ENCODE data around the gene CCR7. TPM values are rescaled to one million over a fixed set of nuclear protein-coding genes. Genes with fewer than 3 reads are reported as not detected.

The CCR7 gene
- total and polyA plus RNA-seq, 2 of the 4 experiments (the other 2 are of a cell fraction): 0.14 to 0.36 TPM

DNA sequence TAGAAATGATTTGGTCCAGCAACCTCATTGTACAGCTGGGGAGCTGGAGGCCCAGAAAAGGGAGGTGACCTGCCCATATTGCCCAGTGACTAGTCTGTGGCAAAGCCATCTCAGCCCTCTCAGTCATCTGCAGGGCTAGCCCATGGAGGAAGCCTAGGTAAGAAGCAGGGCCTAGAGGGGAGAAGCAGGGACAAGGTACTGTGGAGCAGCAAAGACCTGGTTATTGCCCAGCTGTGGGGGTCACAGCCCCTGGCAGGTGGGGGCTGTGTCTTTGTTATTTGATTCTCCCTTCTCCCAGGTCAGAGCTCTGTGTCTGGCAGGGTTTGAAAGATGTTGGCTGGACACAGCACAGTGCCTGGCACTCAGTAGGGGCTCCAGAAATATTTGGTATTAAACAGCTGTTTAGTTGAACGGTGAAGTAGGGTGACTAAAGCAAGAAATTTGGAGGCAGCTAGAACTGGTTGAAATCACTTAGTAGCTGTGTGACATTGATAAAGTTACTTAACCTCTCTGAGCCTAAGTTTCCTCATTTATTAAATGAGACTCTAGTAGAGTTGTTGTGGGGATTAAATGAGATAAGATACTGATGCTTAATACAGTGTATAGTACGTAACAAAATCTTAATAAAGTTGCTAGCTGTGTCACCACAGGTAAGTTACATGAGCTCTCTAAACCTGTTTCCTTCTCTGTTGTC lies 17.3 kb downstream of the CCR7 start:
- peaks cover 2 to 32% of the 10 kb centered on the region in 2 experiments; a peak in 2 of 4 replicates for H3K79me1 ChIP-seq (ENCODE audit: low read depth in 1 of 2, low read length in 2 of 2)
- ATAC-seq (ENCODE audit: low read depth) (no peak), DNase-seq (no peak)
- intact Hi-C loops (cut with micrococcal nuclease): no loop called here
- H4K8ac ChIP-seq (ENCODE audit: low read depth in 2 of 2, low read length in 2 of 2): peak overlapping the region; percentile 97
- peak overlapping the region; percentile 69 for H2AFZ ChIP-seq (replicated peaks; ENCODE audit: low read length, poor library complexity)
- H3K4me1 ChIP-seq (ENCODE audit: control insufficient read depth, insufficient read depth, low read length): peaks cover 52% of the 10 kb centered on the region
- H3K27me3 ChIP-seq (ENCODE audit: control insufficient read depth, insufficient read depth, low read length): no peaks in the 10 kb centered on the region
- ChIA-PET CTCF (interaction anchor here (3.0 to 3.3 kb wide), 2 partner anchors 12 to 15 kb away, joined by 15 to 19 read pairs; no protein-coding TSS in a partner anchor), POLR2A (ENCODE audit: unreplicated experiment) (interaction anchor here (1.5 kb wide), 1 partner anchor 10 kb away, joined by 3 read pairs; no protein-coding TSS in a partner anchor)
- H4K5ac ChIP-seq (ENCODE audit: low read depth, low read length): peak overlapping the region; percentile 99
- H2BK5ac ChIP-seq (ENCODE audit: low read depth, low read length, poor library complexity, severe bottlenecking): peak overlapping the region; percentile 100
- no peaks in the 10 kb centered on the region for H3K36me3 ChIP-seq (ENCODE audit: control insufficient read depth, insufficient read depth, low read length)
- H2AK9ac ChIP-seq (replicated peaks; ENCODE audit: low read depth, low read length, poor library complexity): peak overlapping the region; percentile 97
- H3K9me1 ChIP-seq (ENCODE audit: insufficient read depth, low read length): peaks cover 45% of the 10 kb centered on the region
- peak overlapping the region; percentile 100 for H3K18ac ChIP-seq (ENCODE audit: low read depth, low read length)
- H3K27ac ChIP-seq (ENCODE audit: insufficient read depth, low read length): peak overlapping the region; percentile 98
- peak overlapping the region; percentile 100 for H2BK120ac ChIP-seq (ENCODE audit: low read depth, low read length)
- H3K4me2 ChIP-seq (ENCODE audit: low read depth, low read length): no peak overlapping the region
- BruUV-seq (replicated peaks): no TSS peak
- peak overlapping the region; percentile 100 for H2BK20ac ChIP-seq (ENCODE audit: low read depth, low read length)
- no peak overlapping the region for H3K4me3 ChIP-seq (ENCODE audit: insufficient read depth, low read depth, low read length)
- H4K20me1 ChIP-seq (ENCODE audit: insufficient read depth, low read length): no peaks in the 10 kb centered on the region
- peak overlapping the region; percentile 100; the same call in 2 of the 3 replicates for H2BK15ac ChIP-seq (ENCODE audit: low read depth, low read length)
- dilution Hi-C loops (cut with HindIII; ENCODE audit: low sequenced_read_pairs, unreplicated experiment): no loop called here
- TF ChIP-seq MXI1 (IDR thresholded peaks at IDR 0.05; ENCODE audit: borderline replicate concordance, low read depth, low read length): no peak
- TF ChIP-seq USF2 (IDR thresholded peaks at IDR 0.05; ENCODE audit: low read depth, low read length): no peak
- no peak for TF ChIP-seq ELK1 (IDR thresholded peaks at IDR 0.05; ENCODE audit: borderline replicate concordance, low read depth, low read length)
- TF ChIP-seq FOS (IDR thresholded peaks at IDR 0.05; ENCODE audit: low read depth, low read length): no peak
- TF ChIP-seq CTCF (conservative IDR thresholded peaks at IDR 0.05; ENCODE audit: low read depth, low read length): no peak
- TF ChIP-seq NFE2L2 (IDR thresholded peaks at IDR 0.05; ENCODE audit: low read depth, low read length): no peak
- no peak for TF ChIP-seq BHLHE40 (IDR thresholded peaks at IDR 0.05; ENCODE audit: low read depth, low read length)
- no peak for TF ChIP-seq POLR2A (IDR thresholded peaks at IDR 0.05; ENCODE audit: low read depth, low read length)
- TF ChIP-seq RCOR1 (IDR thresholded peaks at IDR 0.05; ENCODE audit: insufficient replicate concordance, low read length): no peak
- no peak for TF ChIP-seq RFX5 (IDR thresholded peaks at IDR 0.05; ENCODE audit: low read depth, low read length)
- TF ChIP-seq CEBPB (IDR thresholded peaks at IDR 0.05; ENCODE audit: low read depth, low read length): no peak
- no peak for TF ChIP-seq CHD1 (IDR thresholded peaks at IDR 0.05; ENCODE audit: low read depth, low read length)
- peak overlapping the region; percentile 99 for H3K23ac ChIP-seq (ENCODE audit: low read depth, low read length)
- peak overlapping the region; percentile 89 for H3K9ac ChIP-seq (ENCODE audit: low read depth, low read length)
- peak overlapping the region; percentile 99 for H3K56ac ChIP-seq (ENCODE audit: extremely low read depth, insufficient read depth, low read length)
- no peaks in the 10 kb centered on the region for H3K9me3 ChIP-seq (ENCODE audit: control insufficient read depth, insufficient read depth, low read length)
- peak overlapping the region; percentile 100 for H4K91ac ChIP-seq (ENCODE audit: insufficient read depth, low read depth, low read length)
- H3K14ac ChIP-seq (replicated peaks; ENCODE audit: low read depth, low read length): peak overlapping the region; percentile 99
- no CpG with 5 or more reads among the region's 2 CpGs for WGBS, 2 experiments (ENCODE audit: extremely low coverage in 2 of 2, insufficient read length in 1 of 2)
- in situ Hi-C loops (cut with MboI; ENCODE audit: low sequenced_read_pairs): no loop called here
- H2AK5ac ChIP-seq (ENCODE audit: low read depth, low read length): peak overlapping the region; percentile 100
- peak overlapping the region; percentile 100 for H3K4ac ChIP-seq (ENCODE audit: low read depth, low read length)

Data from IMR-90 (cell line).